Hepatocyte (in vitro differentiated cells): ENCODE results near the gene SRMS.

ENCODE experiments used
- EZH2 ChIP-seq: fragments of 200-600 bp; sonication (generic); IDR thresholded peaks from 2 replicates; pipeline ENCODE4 v1.6.1; 2016; ENCODE audit warnings: antibody characterized with exemption, mild to moderate bottlenecking, borderline replicate concordance
- EZH2phosphoT487 ChIP-seq: fragments of 200-600 bp; sonication (generic); IDR thresholded peaks from one replicate; pipeline ENCODE4 v1.6.1; 2018; ENCODE audit warnings: antibody characterized with exemption, mild to moderate bottlenecking, low read depth, moderate library complexity; ENCODE audit not compliant: unreplicated experiment, severe bottlenecking
- TF ChIP-seq, protein P1 (sequence below): fragments of 200-600 bp; sonication (generic); IDR thresholded peaks from 2 replicates; pipeline ENCODE4 v1.5.1; 2016; ENCODE audit warnings: antibody characterized with exemption, mild to moderate bottlenecking; ENCODE audit not compliant: poor library complexity

DNA sequence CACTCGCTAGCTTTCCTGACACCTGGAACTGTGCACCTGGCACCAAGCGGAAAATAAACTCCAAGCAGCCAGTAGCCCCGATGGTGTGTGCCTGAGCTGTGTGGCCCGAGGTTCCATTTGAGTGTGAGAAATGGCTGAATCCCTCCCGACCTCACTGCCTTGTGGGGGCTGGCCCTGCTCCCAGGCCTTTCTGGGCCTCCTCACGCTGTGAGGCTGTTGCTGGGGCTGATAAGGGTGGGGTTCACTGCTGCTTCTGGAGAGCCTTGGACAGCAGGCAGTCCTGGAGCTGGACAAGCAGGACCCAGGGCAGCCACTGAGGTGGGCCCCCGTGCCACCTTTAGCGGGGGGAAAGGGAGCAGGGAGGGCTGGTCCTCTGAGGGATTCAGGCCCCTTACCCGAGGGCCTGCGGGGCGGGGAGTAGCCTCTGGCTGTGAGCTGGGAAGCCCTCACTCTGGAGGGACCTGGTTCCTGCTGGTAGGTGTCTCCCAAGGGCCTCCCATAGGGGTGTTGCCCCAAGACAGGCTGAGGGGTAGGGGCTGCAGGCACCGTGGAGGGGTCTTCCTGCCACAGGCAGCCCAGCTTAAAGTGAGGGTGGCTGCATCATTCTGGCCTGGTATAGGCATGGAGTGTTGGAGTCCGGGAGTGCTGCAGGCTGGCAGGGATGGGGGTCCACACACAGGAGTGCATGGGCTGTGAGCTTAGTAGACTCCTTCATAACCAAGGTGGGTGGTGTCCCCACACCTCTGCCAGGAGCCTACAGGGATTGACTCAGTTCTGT is 25.3 kb downstream of the SRMS start:
- TF ChIP-seq, protein P1, sequence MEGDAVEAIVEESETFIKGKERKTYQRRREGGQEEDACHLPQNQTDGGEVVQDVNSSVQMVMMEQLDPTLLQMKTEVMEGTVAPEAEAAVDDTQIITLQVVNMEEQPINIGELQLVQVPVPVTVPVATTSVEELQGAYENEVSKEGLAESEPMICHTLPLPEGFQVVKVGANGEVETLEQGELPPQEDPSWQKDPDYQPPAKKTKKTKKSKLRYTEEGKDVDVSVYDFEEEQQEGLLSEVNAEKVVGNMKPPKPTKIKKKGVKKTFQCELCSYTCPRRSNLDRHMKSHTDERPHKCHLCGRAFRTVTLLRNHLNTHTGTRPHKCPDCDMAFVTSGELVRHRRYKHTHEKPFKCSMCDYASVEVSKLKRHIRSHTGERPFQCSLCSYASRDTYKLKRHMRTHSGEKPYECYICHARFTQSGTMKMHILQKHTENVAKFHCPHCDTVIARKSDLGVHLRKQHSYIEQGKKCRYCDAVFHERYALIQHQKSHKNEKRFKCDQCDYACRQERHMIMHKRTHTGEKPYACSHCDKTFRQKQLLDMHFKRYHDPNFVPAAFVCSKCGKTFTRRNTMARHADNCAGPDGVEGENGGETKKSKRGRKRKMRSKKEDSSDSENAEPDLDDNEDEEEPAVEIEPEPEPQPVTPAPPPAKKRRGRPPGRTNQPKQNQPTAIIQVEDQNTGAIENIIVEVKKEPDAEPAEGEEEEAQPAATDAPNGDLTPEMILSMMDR = no peak
- TF ChIP-seq EZH2 (no peak), EZH2phosphoT487 (no peak)
